OCI-LY1 (cell line): ENCODE data around the gene ACSL6.
"Not testable (repeated sequence)": the region's sequence is repeated elsewhere in the genome, so short reads cannot be mapped to it uniquely, and the experiment has no call there.

ENCODE experiments used
- CTCF ChIP-seq: fragments of 200-600 bp; sonication (generic), shearing (Covaris generic); IDR thresholded peaks from 2 replicates; pipeline ENCODE4 v1.5.1; 2017; ENCODE audit warnings: mild to moderate bottlenecking, antibody characterized with exemption, low read length, moderate library complexity, mixed read lengths
- EZH2 ChIP-seq: fragments of 200-600 bp; sonication (generic), shearing (Covaris generic); IDR thresholded peaks from 2 replicates; pipeline ENCODE4 v1.8.0; 2017; ENCODE audit warnings: borderline replicate concordance, mixed run types, mild to moderate bottlenecking, antibody characterized with exemption, low read length, moderate library complexity, mixed read lengths

DNA sequence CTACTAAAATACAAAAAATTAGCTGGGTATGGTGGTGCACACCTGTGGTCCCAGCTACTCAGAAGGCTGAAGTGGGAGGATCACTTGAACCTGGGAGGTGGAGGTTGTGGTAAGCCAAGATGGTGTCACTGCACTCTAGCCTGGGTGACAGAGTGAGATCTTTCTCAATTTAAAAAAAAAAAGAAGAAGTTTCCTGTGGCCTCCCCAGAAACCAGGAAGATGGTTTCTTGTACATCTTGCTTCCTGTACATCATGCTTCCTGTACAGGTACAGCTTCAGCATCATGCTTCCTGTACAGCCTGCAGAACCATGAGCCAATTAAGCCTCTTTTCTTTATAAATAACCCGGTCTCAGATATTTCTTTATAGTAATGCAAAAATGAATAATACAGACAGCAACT is 109.2 kb downstream of the ACSL6 start:
- TF ChIP-seq CTCF, EZH2: not testable (repeated sequence)
